PC-3 (cell line): ENCODE measurements around the gene LIMA1.
A peak's percentile ranks its signal among the peaks of the same experiment; 100 is the strongest.

ENCODE experiments used
- CTCF ChIP-seq: fragments of 300-600 bp; sonication (generic); conservative IDR thresholded peaks from 2 replicates; pipeline ENCODE4 v1.5.1; 2017; ENCODE audit warnings: antibody characterized with exemption, low read depth, mild to moderate bottlenecking, low read length
- EZH2 ChIP-seq: fragments of 300-600 bp; sonication (generic); IDR thresholded peaks from one replicate; pipeline ENCODE4 v1.6.1; 2017; ENCODE audit warnings: antibody characterized with exemption, mild to moderate bottlenecking, low read length; ENCODE audit not compliant: unreplicated experiment
- EZH2phosphoT487 ChIP-seq: fragments of 300-600 bp; sonication (generic); IDR thresholded peaks from 2 replicates; pipeline ENCODE4 v1.6.1; 2018; ENCODE audit warnings: mild to moderate bottlenecking, antibody characterized with exemption, low read length, borderline replicate concordance

- TF ChIP-seq CTCF (peak; percentile 51; the same call in 1 of the 2 replicates), EZH2 (no peak), EZH2phosphoT487 (no peak)
Observed at GRCh38 chr12:50261654-50262053, 21.7 kb downstream of the LIMA1 start.
